Adrenal gland (tissue), 19 donors: ENCODE results near the gene KTI12. TPM values are rescaled to one million over a fixed set of nuclear protein-coding genes. Genes with fewer than 3 reads are reported as not detected.
"Not testable (repeated sequence)": the region's sequence is repeated elsewhere in the genome, so short reads cannot be mapped to it uniquely, and the experiment has no call there.

Experiments used
- DNase-seq, 7 donors: peaks; one replicate each; pipeline ENCODE4 v3.0.0-alpha.2; 2019 to 2020
- H3K27ac ChIP-seq, 5 donors: fragments of 200-600 bp; sonication (generic) in 4 of 5; 1 replicate in 3 of 5; 2 replicates in 2 of 5; pipeline versions ENCODE4 v1.5.1 to v1.8.0; 2016 to 2020; ENCODE audit warnings: mild to moderate bottlenecking in 1 of 5
- H3K27me3 ChIP-seq: fragments of 200-600 bp; 2 replicates; pipeline ENCODE4 v1.8.0; 2021
- H3K36me3 ChIP-seq, 2 donors: fragments of 200-600 bp; replicated peaks in 1 of 2; 1 replicate in 1 of 2; 2 replicates in 1 of 2; pipeline versions ENCODE4 v1.5.1 to v1.8.0; 2018 to 2022
- H3K4me1 ChIP-seq, 2 donors: fragments of 200-600 bp; replicated peaks in 1 of 2; 1 replicate in 1 of 2; 2 replicates in 1 of 2; pipeline versions ENCODE4 v1.5.1 to v1.8.0; 2018 to 2021
- H3K4me3 ChIP-seq, 4 donors: fragments of 200-600 bp; sonication (generic) in 3 of 4; one replicate each; pipeline ENCODE4 v1.5.1; 2016 to 2018
- H3K9me3 ChIP-seq, 3 donors: fragments of 200-600 bp; sonication (generic) in 1 of 3; replicated peaks in 1 of 3; 1 replicate in 2 of 3; 2 replicates in 1 of 3; pipeline versions ENCODE4 v1.5.1 to v1.8.0; 2016 to 2021
- CTCF ChIP-seq, 6 experiments: fragments of 450-650 bp in 4 of 6; fragments of 200-600 bp in 2 of 6; sonication (generic) in 1 of 6; IDR thresholded peaks; 1 replicate in 5 of 6; 2 replicates in 1 of 6; pipeline versions ENCODE4 v1.5.1 to v1.8.0; 2016 to 2021; ENCODE audit warnings: antibody characterized with exemption in 6 of 6, mild to moderate bottlenecking in 2 of 6, moderate library complexity in 1 of 6
- POLR2A ChIP-seq, 2 donors: fragments of 450-650 bp; IDR thresholded peaks; one replicate each; pipeline ENCODE4 v1.6.1; 2017; ENCODE audit warnings: antibody characterized with exemption in 2 of 2, mild to moderate bottlenecking in 2 of 2, moderate library complexity in 1 of 2
- WGBS, 4 donors: extraction: QIAGEN DNeasy Blood & Tissue Kit in 2 of 4; methylation state at CpG; one replicate each; pipeline versions ENCODE4 v1.1.5 to v1.1.7; 2013 to 2017; 5-methylcytosine and 5-hydroxymethylcytosine counted together
- intact Hi-C, 2 donors: fragments of 100-400 bp; cut with DNase I; formaldehyde crosslinking; loops; one replicate each; pipeline versions ENCODE4 v1.14.1 to v1.15.0; 2022 to 2023
- long read RNA-seq, 10 donors: library from polyadenylated mRNA in 3 of 10; unstranded in 2 of 10; stranded (forward) in 1 of 10; transcript quantifications; one replicate each; pipeline ENCODE4 v2.0.0 and lab custom pipeline, GENCODE V29; 2021 to 2026
- polyA plus RNA-seq, 3 donors: library from polyadenylated mRNA; stranded (reverse); fragments of 200-250 nt in 2 of 3; fragments of 350-450 nt in 1 of 3; fragmentation: Illumina TruSeq in 1 of 3; extraction: RNeasy Lipid Tissue Mini Kit (QIAGEN cat#74804) in 1 of 3; gene quantifications; one replicate each; pipeline ENCODE4 v1.2.3, GENCODE V29; 2013 to 2014
- total RNA-seq, 9 donors: library from RNA; depleted of rRNA in 4 of 9; stranded (reverse); fragments of >200 nt in 4 of 9; fragments of 120-200 nt in 1 of 9; fragmentation: NEBNext Ultra II Directional in 1 of 9; extraction: Animal tissue kit (Norgen Biotek cat#: 25700) in 1 of 9; gene quantifications; one replicate each; pipeline versions ENCODE4 v1.1.0 to v1.2.4, GENCODE V29; 2013 to 2023
- donor health status: healthy with polysubstance abuse.
- donor health status: Bipolar disorder and iron deficiency.
- donor health status: DM: yes; HTN: yes; CAD: no.
- donor health status: DM: no; HTN: no; CAD: no.
- donor health status: DM: no; HTN: no; CAD: no.
- donor health status: DM: yes; HTN: yes; CAD: no.

KTI12 gene
- total RNA-seq (10 to 100 TPM; 10.3 to 20.4 (median 13.0) TPM), polyA plus RNA-seq (1 to 10 TPM; 4.7 to 9.1 (median 6.2) TPM)
- long read RNA-seq, donor 1, transcript KTI12-201 (1 exons, 1,714 nt): major isoform, 15 of 15 reads
- long read RNA-seq, donor 1, partial matches to known transcripts: 0 of 15 reads
- long read RNA-seq, donor 1, other reads (novel, unspliced or antisense): 0 of 15 reads
- long read RNA-seq, donor 2, transcript KTI12-201 (1 exons, 1,714 nt): major isoform, 10 of 10 reads
- long read RNA-seq, donor 2, partial matches to known transcripts: 0 of 10 reads
- long read RNA-seq, donor 2, other reads (novel, unspliced or antisense): 0 of 10 reads
- long read RNA-seq, donor 3, transcript KTI12-201 (1 exons, 1,714 nt): major isoform, 14 of 14 reads
- long read RNA-seq, donor 3, partial matches to known transcripts: 0 of 14 reads
- long read RNA-seq, donor 3, other reads (novel, unspliced or antisense): 0 of 14 reads
- long read RNA-seq, donor 4, transcript KTI12-201 (1 exons, 1,714 nt): major isoform, 8 of 8 reads
- long read RNA-seq, donor 4, partial matches to known transcripts: 0 of 8 reads
- long read RNA-seq, donor 4, other reads (novel, unspliced or antisense): 0 of 8 reads
- long read RNA-seq, donor 5, transcript KTI12-201 (1 exons, 1,714 nt): major isoform, 39 of 39 reads
- long read RNA-seq, donor 5, partial matches to known transcripts: 0 of 39 reads
- long read RNA-seq, donor 5, other reads (novel, unspliced or antisense): 0 of 39 reads
- long read RNA-seq, donor 6, transcript KTI12-201 (1 exons, 1,714 nt): major isoform, 9 of 9 reads
- long read RNA-seq, donor 6, partial matches to known transcripts: 0 of 9 reads
- long read RNA-seq, donor 6, other reads (novel, unspliced or antisense): 0 of 9 reads
- long read RNA-seq, donor 7, transcript KTI12-201 (1 exons, 1,714 nt): major isoform, 7 of 7 reads
- long read RNA-seq, donor 7, partial matches to known transcripts: 0 of 7 reads
- long read RNA-seq, donor 7, other reads (novel, unspliced or antisense): 0 of 7 reads
- long read RNA-seq, donor 8, transcript KTI12-201 (1 exons, 1,714 nt): major isoform, 15 of 15 reads
- long read RNA-seq, donor 8, partial matches to known transcripts: 0 of 15 reads
- long read RNA-seq, donor 8, other reads (novel, unspliced or antisense): 0 of 15 reads
- long read RNA-seq, donor 9, transcript KTI12-201 (1 exons, 1,714 nt): major isoform, 7 of 7 reads
- long read RNA-seq, donor 9, partial matches to known transcripts: 0 of 7 reads
- long read RNA-seq, donor 9, other reads (novel, unspliced or antisense): 0 of 7 reads
- long read RNA-seq, donor 10, transcript KTI12-201 (1 exons, 1,714 nt): major isoform, 9 of 9 reads
- long read RNA-seq, donor 10, partial matches to known transcripts: 0 of 9 reads
- long read RNA-seq, donor 10, other reads (novel, unspliced or antisense): 0 of 9 reads

GRCh38 chr1:52033190-52034049 lies at the start of gene KTI12:
Gene KTI12 (minus strand): TSS chr1:52033810. CDS start chr1:52033761, 49 bp downstream.
- intact Hi-C loops: no loop called here
- Histone ChIP-seq H3K4me3 (peak within 1 kb of the TSS; percentile 55 to 80 (median 64)), H3K4me1 (peaks cover 14 to 33% of the 10 kb centered on the region in 2 donors), H3K9me3 (no peaks in the 10 kb centered on the region), H3K27ac (peak within 1 kb of the TSS; percentile 70 to 97 (median 92)), H3K36me3 (no peaks in the 10 kb centered on the region), H3K27me3 (no peaks in the 10 kb centered on the region)
- TF ChIP-seq POLR2A (IDR thresholded peaks at IDR 0.05) (peak; percentile 56 to 74), CTCF (IDR thresholded peaks at IDR 0.05) (no peak)
- DNase-seq: peak; percentile 79 to 94 (median 88)
- 2 to 14% (median 6%) methylated on average over 9 to 78 of the region's 78 CpGs for WGBS, 4 donors

GRCh38 chr1:52080014-52080415 lies 46.4 kb upstream of the KTI12 start:
- DNase-seq: no peak
- 62 to 72% (median 65%) methylated on average over 3 of the region's 3 CpGs for WGBS, 4 donors
- Histone ChIP-seq H3K9me3 (no peaks in the 10 kb centered on the region), H3K36me3 (peaks cover 0 to 9% of the 10 kb centered on the region in 2 donors), H3K27me3 (no peaks in the 10 kb centered on the region), H3K27ac (no peak overlapping the region), H3K4me1 (peaks cover 0 to 3% of the 10 kb centered on the region in 2 donors), H3K4me3 (no peak overlapping the region)
- TF ChIP-seq CTCF (IDR thresholded peaks at IDR 0.05) (no peak), POLR2A (IDR thresholded peaks at IDR 0.05) (no peak)
- intact Hi-C loops: no loop called here

- H3K4me3 ChIP-seq, DNase-seq, intact Hi-C loops, H3K36me3 ChIP-seq, H3K27me3 ChIP-seq, H3K27ac ChIP-seq, H3K9me3 ChIP-seq, H3K4me1 ChIP-seq: not testable (repeated sequence)
- WGBS, 4 donors: 92 to 95% (median 93%) methylated on average over 6 of the region's 6 CpGs
These were observed 43.7 kb upstream of the KTI12 start for GRCh38 chr1:52077277-52077676.

- Histone ChIP-seq H3K36me3 (peaks cover 0 to 16% of the 10 kb centered on the region in 2 donors), H3K27me3 (no peaks in the 10 kb centered on the region), H3K9me3 (no peaks in the 10 kb centered on the region), H3K4me1 (peaks cover 0 to 13% of the 10 kb centered on the region in 2 donors), H3K4me3 (no peak overlapping the region), H3K27ac (no peak overlapping the region)
- 78 to 96% (median 80%) methylated on average over 5 to 6 of the region's 6 CpGs for WGBS, 4 donors
- intact Hi-C loops: no loop called here
- no peak for TF ChIP-seq CTCF (IDR thresholded peaks at IDR 0.05)
- no peak for TF ChIP-seq POLR2A (IDR thresholded peaks at IDR 0.05)
- DNase-seq: no peak
These were observed 38.7 kb upstream of the KTI12 start for GRCh38 chr1:52072291-52072690.
